Tibial nerve (tissue), 4 donors: ENCODE data around the gene ARMC7.

Experiments
- CTCF ChIP-seq, 5 experiments: fragments of 200-600 bp in 3 of 5; fragments of 450-650 bp in 2 of 5; sonication (generic) in 3 of 5; IDR thresholded peaks; one replicate each; pipeline ENCODE4 v1.5.1; 2016 to 2019; ENCODE audit warnings: antibody characterized with exemption in 5 of 5, mild to moderate bottlenecking in 3 of 5, moderate library complexity in 2 of 5
- EP300 ChIP-seq, 2 donors: sonication (generic); formaldehyde crosslinking; IDR thresholded peaks; one replicate each; pipeline ENCODE4 v1.6.1; 2017; ENCODE audit warnings: antibody characterized with exemption in 2 of 2, mild to moderate bottlenecking in 1 of 2

DNA sequence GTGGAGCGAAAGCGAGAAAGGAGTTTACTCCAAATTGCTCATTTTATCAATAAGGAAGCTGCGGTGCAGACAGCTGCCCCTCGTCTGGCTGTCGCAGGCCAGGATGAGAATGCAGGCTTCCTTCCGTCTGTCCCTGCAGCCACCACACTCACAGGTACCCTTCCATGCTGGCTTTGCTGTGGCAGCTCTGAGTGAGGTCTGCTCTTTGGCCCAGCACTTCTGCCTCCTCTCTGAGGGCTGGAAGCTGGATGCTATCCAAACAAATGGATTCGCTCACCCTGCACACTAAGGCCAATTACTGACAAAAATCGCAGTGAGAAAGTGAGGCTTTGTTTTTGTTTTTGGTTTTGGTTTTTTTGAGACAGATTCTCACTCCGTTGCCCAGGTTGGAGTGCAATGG is 7.0 kb downstream of the ARMC7 start:
- TF ChIP-seq EP300 (IDR thresholded peaks at IDR 0.05) (no peak), CTCF (IDR thresholded peaks at IDR 0.05) (no peak)
